PFSK-1 (cell line): ENCODE results near the gene ARHGEF37.

Source experiments
- FOXP2 ChIP-seq: optimal IDR thresholded peaks from 2 replicates; pipeline ENCODE3; 2011; ENCODE audit warnings: borderline replicate concordance, control low read depth, inconsistent platforms; ENCODE audit not compliant: insufficient read depth; ENCODE audit errors: extremely low read length, extremely low read depth
- POLR2AphosphoS5 ChIP-seq: IDR thresholded peaks from 2 replicates; pipeline ENCODE4 v1.6.1; 2012; ENCODE audit warnings: low read depth, mild to moderate bottlenecking, control low read depth, low read length, moderate library complexity
- REST ChIP-seq, 2 experiments: IDR thresholded peaks; 2 replicates each; pipeline versions ENCODE4 v1.6.1 to v1.8.0; 2011 to 2012; ENCODE audit warnings: low read depth in 2 of 2, low read length in 2 of 2, control low read depth in 1 of 2, inconsistent platforms in 1 of 2, mild to moderate bottlenecking in 1 of 2, moderate library complexity in 1 of 2; ENCODE audit not compliant: insufficient read depth in 1 of 2
- SIN3A ChIP-seq: IDR thresholded peaks from 2 replicates; pipeline ENCODE4 v1.6.1; 2012; ENCODE audit warnings: mild to moderate bottlenecking, low read length, moderate library complexity, borderline replicate concordance; ENCODE audit not compliant: insufficient read depth
- TAF1 ChIP-seq: IDR thresholded peaks from 2 replicates; pipeline ENCODE4 v1.6.1; 2012; ENCODE audit warnings: low read length, control low read depth, borderline replicate concordance; ENCODE audit not compliant: insufficient read depth

Gene ARHGEF37

GRCh38 chr5:149551227-149552037 is 29.9 kb upstream of the ARHGEF37 start, which contains the start of gene CSNK1A1:
Gene CSNK1A1 (minus strand): TSS chr5:149551439. CDS start chr5:149550964, 475 bp downstream.
- TF ChIP-seq FOXP2, result peak; percentile 85
- TF ChIP-seq TAF1, result peak; percentile 94
- peak; percentile 81 for TF ChIP-seq POLR2AphosphoS5
- TF ChIP-seq SIN3A, result 0 out of 2 replicates have a peak, but pooled peaks have one; percentile 45
- peak; percentile 3 to 34; a peak in 1 of 4 replicates for TF ChIP-seq REST (IDR thresholded peaks at IDR 0.05; ENCODE audit: insufficient read depth in 1 of 2, low read depth in 2 of 2, low read length in 2 of 2)

GRCh38 chr5:149552038-149552494 is 29.2 kb upstream of the ARHGEF37 start:
- TF ChIP-seq REST (IDR thresholded peaks at IDR 0.05; ENCODE audit: insufficient read depth in 1 of 2, low read depth in 2 of 2, low read length in 2 of 2) (no peak), FOXP2 (no peak), TAF1 (no peak), SIN3A (no peak), POLR2AphosphoS5 (no peak)

- TF ChIP-seq REST (IDR thresholded peaks at IDR 0.05; ENCODE audit: insufficient read depth in 1 of 2, low read depth in 2 of 2, low read length in 2 of 2), result no peak
- TF ChIP-seq POLR2AphosphoS5, result no peak
- no peak for TF ChIP-seq SIN3A
- TF ChIP-seq FOXP2, result no peak
- no peak for TF ChIP-seq TAF1
Observed at GRCh38 chr5:149552553-149553160, 28.6 kb upstream of the ARHGEF37 start.

- TF ChIP-seq FOXP2 (no peak), POLR2AphosphoS5 (no peak), REST (IDR thresholded peaks at IDR 0.05; ENCODE audit: insufficient read depth in 1 of 2, low read depth in 2 of 2, low read length in 2 of 2) (no peak), SIN3A (no peak), TAF1 (no peak)
Observed at GRCh38 chr5:149559706-149560105, 21.6 kb upstream of the ARHGEF37 start.
